Lung (tissue), 12 donors: ENCODE measurements around the gene SYT1. TPM values are rescaled to one million over a fixed set of nuclear protein-coding genes. Genes with fewer than 3 reads are reported as not detected.

Source experiments
- ATAC-seq: fragments of 200-7000 bp; cut with Tn5 transposase; one replicate; pipeline ENCODE4 v1.9.1; 2020; ENCODE audit warnings: moderate number of reproducible peaks; ENCODE audit not compliant: insufficient read depth, low FRiP score
- DNase-seq, 3 donors: peaks; one replicate each; pipeline ENCODE4 v3.0.0-alpha.2; 2013 to 2017
- H3K27ac ChIP-seq, 2 donors: one replicate each; pipeline ENCODE4 v1.5.1; 2013; ENCODE audit warnings: mild to moderate bottlenecking in 2 of 2, moderate library complexity in 2 of 2, control low read depth in 1 of 2, inconsistent platforms in 1 of 2, low read depth in 1 of 2, low read length in 1 of 2
- H3K27me3 ChIP-seq, 3 donors: one replicate each; pipeline ENCODE4 v1.5.1; 2013; ENCODE audit warnings: low read length in 2 of 3; ENCODE audit not compliant: control insufficient read depth in 3 of 3, insufficient read depth in 3 of 3
- H3K36me3 ChIP-seq, 4 donors: one replicate each; pipeline ENCODE4 v1.5.1; 2013; ENCODE audit warnings: low read length in 4 of 4, mild to moderate bottlenecking in 1 of 4, moderate library complexity in 1 of 4; ENCODE audit not compliant: control insufficient read depth in 4 of 4, insufficient read depth in 4 of 4
- H3K4me1 ChIP-seq, 5 donors: one replicate each; pipeline ENCODE4 v1.5.1; 2013; ENCODE audit warnings: low read length in 5 of 5, mild to moderate bottlenecking in 2 of 5, moderate library complexity in 1 of 5; ENCODE audit not compliant: control insufficient read depth in 5 of 5, insufficient read depth in 5 of 5
- H3K4me3 ChIP-seq: one replicate; pipeline ENCODE4 v1.5.1; 2013; ENCODE audit warnings: mild to moderate bottlenecking, control low read depth, moderate library complexity
- H3K9ac ChIP-seq, 2 donors: one replicate each; pipeline ENCODE4 v1.5.1; 2013; ENCODE audit warnings: low read length in 2 of 2, control low read depth in 1 of 2; ENCODE audit not compliant: insufficient read depth in 1 of 2
- H3K9me3 ChIP-seq, 4 donors: one replicate each; pipeline ENCODE4 v1.5.1; 2013; ENCODE audit warnings: low read length in 3 of 4, mild to moderate bottlenecking in 1 of 4, moderate library complexity in 1 of 4; ENCODE audit not compliant: control insufficient read depth in 4 of 4, insufficient read depth in 3 of 4
- CTCF ChIP-seq: IDR thresholded peaks from 2 replicates; pipeline ENCODE4 v1.5.1; 2012; ENCODE audit warnings: mild to moderate bottlenecking; ENCODE audit errors: control extremely low read depth, extremely low read depth
- WGBS, 2 donors: extraction: QIAGEN DNeasy Blood & Tissue Kit; methylation state at CpG; one replicate each; pipeline ENCODE4 v1.1.7; 2013; 5-methylcytosine and 5-hydroxymethylcytosine counted together
- polyA plus RNA-seq, 2 donors: library from polyadenylated mRNA; stranded (reverse); fragments of 200-250 nt; gene quantifications; one replicate each; pipeline ENCODE4 v1.2.1, GENCODE V29; 2013
- total RNA-seq, 2 donors: library from RNA; depleted of rRNA in 1 of 2; stranded (reverse); fragments of >200 nt in 1 of 2; gene quantifications; one replicate each; pipeline ENCODE4 v1.2.1, GENCODE V29; 2014 to 2021
- donor health status: control.
- donor health status: control.
- donor health status: Bipolar disorder and iron deficiency.
- donor health status: healthy.
- donor health status: DM: yes; HTN: yes; CAD: no.

SYT1 gene
- total and polyA plus RNA-seq, 4 donors: 0.05 to 3.2 (median 0.46) TPM

- no peak overlapping the region for H3K9ac ChIP-seq
- H3K36me3 ChIP-seq: no peaks in the 10 kb centered on the region
- ATAC-seq: no peak
- TF ChIP-seq CTCF: no peak
- H3K9me3 ChIP-seq: no peaks in the 10 kb centered on the region
- H3K27me3 ChIP-seq: no peaks in the 10 kb centered on the region
- no peaks in the 10 kb centered on the region for H3K4me1 ChIP-seq
- H3K4me3 ChIP-seq: no peak overlapping the region
- no peak overlapping the region for H3K27ac ChIP-seq
- DNase-seq: peak in 1 of 3 donors; percentile 16
Observed at GRCh38 chr12:79444089-79444488, 579.5 kb downstream of the SYT1 start.

GRCh38 chr12:79448816-79449215 lies 584.2 kb downstream of the SYT1 start:
- ATAC-seq (no peak), DNase-seq (no peak)
- Histone ChIP-seq H3K4me1 (no peaks in the 10 kb centered on the region), H3K36me3 (no peaks in the 10 kb centered on the region), H3K27ac (no peak overlapping the region), H3K9me3 (no peaks in the 10 kb centered on the region), H3K9ac (no peak overlapping the region), H3K27me3 (no peaks in the 10 kb centered on the region), H3K4me3 (no peak overlapping the region)
- 96 to 97% methylated on average over 11 of the region's 11 CpGs for WGBS, 2 donors
- TF ChIP-seq CTCF: no peak

- ATAC-seq: no peak
Observed at GRCh38 chr12:79451365-79451764, 586.8 kb downstream of the SYT1 start.

More at GRCh38 chr12:79451365-79451764, 586.8 kb downstream of the SYT1 start:
- H3K4me1 ChIP-seq: no peaks in the 10 kb centered on the region
- DNase-seq: peak in 1 of 3 donors; percentile 3
- H3K9me3 ChIP-seq: no peaks in the 10 kb centered on the region
- H3K36me3 ChIP-seq: no peaks in the 10 kb centered on the region
- no peak overlapping the region for H3K9ac ChIP-seq
- H3K27ac ChIP-seq: no peak overlapping the region
- no peak for TF ChIP-seq CTCF
- no peaks in the 10 kb centered on the region for H3K27me3 ChIP-seq
- no peak overlapping the region for H3K4me3 ChIP-seq
